Measurements from ENCODE around the gene SERPINB6. TPM values are rescaled to one million over a fixed set of nuclear protein-coding genes. Genes with fewer than 3 reads are reported as not detected.

The SERPINB6 gene
- total and polyA plus RNA-seq, 9 of the 15 experiments (the other 6 are each of a cell fraction or from before 2014, with no cell fraction given) = 86.6 to 211 (median 143) TPM

DNA sequence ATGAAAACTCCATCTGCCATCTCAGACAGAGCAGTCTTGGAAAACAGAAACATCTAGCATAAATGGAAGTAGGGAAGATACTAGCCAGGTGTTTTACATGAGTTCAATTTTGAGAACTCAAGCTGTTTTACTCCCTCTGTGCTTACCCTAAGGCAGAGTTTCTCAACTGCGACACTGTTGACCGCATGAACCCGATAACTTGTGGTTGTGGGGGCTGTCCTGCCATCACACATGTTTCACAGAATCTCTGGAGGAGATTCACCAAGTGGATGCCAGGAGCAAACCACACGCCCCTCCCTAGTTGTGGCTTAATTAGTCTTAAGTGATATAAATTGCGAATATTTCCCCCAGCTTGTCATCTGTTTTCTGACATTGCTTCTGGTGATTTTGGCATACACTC is 2.3 kb upstream of the SERPINB6 start (continued):
- TF ChIP-seq E2F4 (CRISPR knock-in tag; IDR thresholded peaks at IDR 0.05; ENCODE audit: low read depth) = no peak
- no peak for TF ChIP-seq SRSF3 (IDR thresholded peaks at IDR 0.05; ENCODE audit: insufficient read depth, low read length)
- TF ChIP-seq KAT7 (CRISPR knock-in tag; IDR thresholded peaks at IDR 0.05; ENCODE audit: borderline replicate concordance) = no peak
- TF ChIP-seq DMBX1 (CRISPR knock-in tag; IDR thresholded peaks at IDR 0.05; ENCODE audit: borderline replicate concordance) = no peak
- TF ChIP-seq, protein P1, sequence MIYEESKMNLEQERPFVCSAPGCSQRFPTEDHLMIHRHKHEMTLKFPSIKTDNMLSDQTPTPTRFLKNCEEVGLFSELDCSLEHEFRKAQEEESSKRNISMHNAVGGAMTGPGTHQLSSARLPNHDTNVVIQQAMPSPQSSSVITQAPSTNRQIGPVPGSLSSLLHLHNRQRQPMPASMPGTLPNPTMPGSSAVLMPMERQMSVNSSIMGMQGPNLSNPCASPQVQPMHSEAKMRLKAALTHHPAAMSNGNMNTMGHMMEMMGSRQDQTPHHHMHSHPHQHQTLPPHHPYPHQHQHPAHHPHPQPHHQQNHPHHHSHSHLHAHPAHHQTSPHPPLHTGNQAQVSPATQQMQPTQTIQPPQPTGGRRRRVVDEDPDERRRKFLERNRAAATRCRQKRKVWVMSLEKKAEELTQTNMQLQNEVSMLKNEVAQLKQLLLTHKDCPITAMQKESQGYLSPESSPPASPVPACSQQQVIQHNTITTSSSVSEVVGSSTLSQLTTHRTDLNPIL (CRISPR knock-in tag; IDR thresholded peaks at IDR 0.05) = no peak
- no peak for TF ChIP-seq ZNF740 (CRISPR knock-in tag; IDR thresholded peaks at IDR 0.05)
- TF ChIP-seq ZNF740 (tag; IDR thresholded peaks at IDR 0.05) = no peak
- peak; percentile 82; the same call in 1 of the 2 replicates for TF ChIP-seq RUNX1 (IDR thresholded peaks at IDR 0.05; ENCODE audit: low read depth)
- no peak for TF ChIP-seq ZNF398 (CRISPR knock-in tag; IDR thresholded peaks at IDR 0.05)
- TF ChIP-seq, protein P2, sequence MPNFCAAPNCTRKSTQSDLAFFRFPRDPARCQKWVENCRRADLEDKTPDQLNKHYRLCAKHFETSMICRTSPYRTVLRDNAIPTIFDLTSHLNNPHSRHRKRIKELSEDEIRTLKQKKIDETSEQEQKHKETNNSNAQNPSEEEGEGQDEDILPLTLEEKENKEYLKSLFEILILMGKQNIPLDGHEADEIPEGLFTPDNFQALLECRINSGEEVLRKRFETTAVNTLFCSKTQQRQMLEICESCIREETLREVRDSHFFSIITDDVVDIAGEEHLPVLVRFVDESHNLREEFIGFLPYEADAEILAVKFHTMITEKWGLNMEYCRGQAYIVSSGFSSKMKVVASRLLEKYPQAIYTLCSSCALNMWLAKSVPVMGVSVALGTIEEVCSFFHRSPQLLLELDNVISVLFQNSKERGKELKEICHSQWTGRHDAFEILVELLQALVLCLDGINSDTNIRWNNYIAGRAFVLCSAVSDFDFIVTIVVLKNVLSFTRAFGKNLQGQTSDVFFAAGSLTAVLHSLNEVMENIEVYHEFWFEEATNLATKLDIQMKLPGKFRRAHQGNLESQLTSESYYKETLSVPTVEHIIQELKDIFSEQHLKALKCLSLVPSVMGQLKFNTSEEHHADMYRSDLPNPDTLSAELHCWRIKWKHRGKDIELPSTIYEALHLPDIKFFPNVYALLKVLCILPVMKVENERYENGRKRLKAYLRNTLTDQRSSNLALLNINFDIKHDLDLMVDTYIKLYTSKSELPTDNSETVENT (CRISPR knock-in tag; IDR thresholded peaks at IDR 0.05) = no peak
- TF ChIP-seq SREBF2 (CRISPR knock-in tag; IDR thresholded peaks at IDR 0.05) = no peak
- TF ChIP-seq LCOR (CRISPR knock-in tag; IDR thresholded peaks at IDR 0.05) = no peak
- TF ChIP-seq SPI1 (IDR thresholded peaks at IDR 0.05; ENCODE audit: borderline replicate concordance, low read depth, low read length) = no peak
- no peak for TF ChIP-seq POLR2H (tag; IDR thresholded peaks at IDR 0.05; ENCODE audit: low read depth)
- TF ChIP-seq SAP30 (IDR thresholded peaks at IDR 0.05; ENCODE audit: borderline replicate concordance, insufficient read depth, low read depth, low read length, poor library complexity, severe bottlenecking) = no peak
- TF ChIP-seq TEAD1 (CRISPR knock-in tag; IDR thresholded peaks at IDR 0.05) = peak in 1 of 2 experiments; percentile 46; a peak in 1 of 4 replicates
- TF ChIP-seq, protein P3, sequence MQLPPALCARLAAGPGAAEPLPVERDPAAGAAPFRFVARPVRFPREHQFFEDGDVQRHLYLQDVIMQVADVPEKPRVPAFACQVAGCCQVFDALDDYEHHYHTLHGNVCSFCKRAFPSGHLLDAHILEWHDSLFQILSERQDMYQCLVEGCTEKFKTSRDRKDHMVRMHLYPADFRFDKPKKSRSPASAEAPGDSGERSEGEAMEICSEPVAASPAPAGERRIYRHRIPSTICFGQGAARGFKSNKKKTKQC (CRISPR knock-in tag; IDR thresholded peaks at IDR 0.05) = no peak
- no peak for TF ChIP-seq ZNF12 (CRISPR knock-in tag; IDR thresholded peaks at IDR 0.05)
- peak; percentile 54; the same call in 1 of the 2 replicates for TF ChIP-seq CREM (IDR thresholded peaks at IDR 0.05; ENCODE audit: low read depth)

All from K562 (cell line).